Stimulated activated naive CD8-positive, alpha-beta T cell treated with anti-CD3 and anti-CD28 coated beads, Interleukin-15, Interleukin-2, amounts not matched to agents 100 ng/mL and 50 ng/mL, for 24 hours (primary cell): ENCODE results near the gene TRMT1.
"Not testable (repeated sequence)": the region's sequence is repeated elsewhere in the genome, so short reads cannot be mapped to it uniquely, and the experiment has no call there.

Experiments
- H3K27ac Mint-ChIP-seq: one replicate; pipeline ENCODE4 v1.8.0; 2021; ENCODE audit warnings: mild to moderate bottlenecking, mixed read lengths
- H3K27me3 Mint-ChIP-seq: one replicate; pipeline ENCODE4 v1.8.0; 2021; ENCODE audit warnings: mixed read lengths
- H3K36me3 Mint-ChIP-seq: one replicate; pipeline ENCODE4 v1.8.0; 2021; ENCODE audit warnings: low read depth, mixed read lengths
- H3K4me1 Mint-ChIP-seq: one replicate; pipeline ENCODE4 v1.8.0; 2021; ENCODE audit warnings: low read depth, mixed read lengths
- H3K4me3 Mint-ChIP-seq: one replicate; pipeline ENCODE4 v1.8.0; 2021; ENCODE audit warnings: mild to moderate bottlenecking, mixed read lengths
- H3K9me3 Mint-ChIP-seq: one replicate; pipeline ENCODE4 v1.8.0; 2021; ENCODE audit warnings: mixed read lengths

TRMT1 gene

GRCh38 chr19:13116282-13117175 lies at the start of gene TRMT1:
Gene TRMT1, minus strand, starts transcription at chr19:13116740. Its CDS starts 341 bp downstream, at chr19:13116399.
- peak within 1 kb of the TSS; percentile 98 for H3K4me3 Mint-ChIP-seq
- H3K4me1 Mint-ChIP-seq: peaks cover 59% of the 10 kb centered on the region
- peaks cover 25% of the 10 kb centered on the region for H3K36me3 Mint-ChIP-seq
- H3K27ac Mint-ChIP-seq: peak within 1 kb of the TSS; percentile 93
- no peaks in the 10 kb centered on the region for H3K9me3 Mint-ChIP-seq
- no peaks in the 10 kb centered on the region for H3K27me3 Mint-ChIP-seq

GRCh38 chr19:13166151-13166550 lies 49.6 kb upstream of the TRMT1 start:
- not testable (repeated sequence) for H3K9me3 Mint-ChIP-seq

DNA sequence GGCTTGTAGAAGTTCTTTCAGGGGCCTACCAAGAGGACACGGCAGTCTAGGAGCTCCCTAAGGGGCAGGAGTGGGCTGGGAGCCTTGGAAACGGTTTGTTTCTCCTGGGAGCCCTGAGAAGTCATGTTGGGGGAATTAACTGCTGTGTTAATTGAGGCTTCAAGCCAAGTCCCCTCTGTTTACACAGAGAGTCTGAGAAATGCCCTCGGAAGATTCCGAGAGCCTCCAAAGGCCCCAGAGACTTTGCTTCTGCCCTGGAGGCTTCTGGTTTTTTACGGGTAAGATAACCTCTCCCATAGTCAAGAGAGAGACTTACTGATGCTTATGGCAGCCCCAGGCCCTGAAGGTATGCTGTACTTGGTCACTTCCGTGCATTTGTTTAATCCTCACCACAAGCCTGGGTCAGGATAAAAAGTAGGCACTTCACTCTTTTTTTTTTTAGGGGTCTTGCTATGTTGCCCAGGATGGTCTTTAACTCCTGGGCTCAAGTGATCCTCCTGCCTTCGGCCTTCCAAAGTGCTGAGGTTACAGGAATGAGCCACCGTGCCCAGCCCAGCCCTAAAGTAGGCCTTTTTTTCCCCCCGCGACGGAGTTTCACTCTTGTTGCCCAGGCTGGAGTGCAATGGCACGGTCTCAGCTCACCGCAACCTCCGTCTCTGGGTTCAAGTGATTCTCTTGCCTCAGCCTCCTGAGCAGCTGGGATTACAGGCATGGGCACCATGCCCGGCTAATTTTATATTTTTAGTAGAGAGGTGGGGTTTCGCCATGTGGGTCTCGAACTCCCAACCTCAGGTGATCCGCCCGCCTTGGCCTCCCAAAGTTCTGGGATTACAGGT lies 48.8 kb upstream of the TRMT1 start:
- Mint-ChIP-seq H3K36me3 (no peaks in the 10 kb centered on the region), H3K4me3 (no peak overlapping the region)

More at GRCh38 chr19:13166151-13166550, 49.6 kb upstream of the TRMT1 start:
- not testable (repeated sequence) for H3K27me3 Mint-ChIP-seq, H3K36me3 Mint-ChIP-seq, H3K4me3 Mint-ChIP-seq
- Mint-ChIP-seq H3K27ac (peak overlapping the region; percentile 97), H3K4me1 (peaks cover 94% of the 10 kb centered on the region)

GRCh38 chr19:13164343-13165161 lies 48.0 kb upstream of the TRMT1 start:
- Mint-ChIP-seq H3K27me3 (no peaks in the 10 kb centered on the region), H3K9me3 (no peaks in the 10 kb centered on the region), H3K4me3 (peak overlapping the region; percentile 83), H3K4me1 (peaks cover 95% of the 10 kb centered on the region), H3K36me3 (no peaks in the 10 kb centered on the region), H3K27ac (peak overlapping the region; percentile 97)

More for the DNA sequence above, 48.8 kb upstream of the TRMT1 start:
- Mint-ChIP-seq H3K4me1 (peaks cover 97% of the 10 kb centered on the region), H3K27me3 (no peaks in the 10 kb centered on the region), H3K27ac (peak overlapping the region; percentile 97), H3K9me3 (no peaks in the 10 kb centered on the region)

DNA sequence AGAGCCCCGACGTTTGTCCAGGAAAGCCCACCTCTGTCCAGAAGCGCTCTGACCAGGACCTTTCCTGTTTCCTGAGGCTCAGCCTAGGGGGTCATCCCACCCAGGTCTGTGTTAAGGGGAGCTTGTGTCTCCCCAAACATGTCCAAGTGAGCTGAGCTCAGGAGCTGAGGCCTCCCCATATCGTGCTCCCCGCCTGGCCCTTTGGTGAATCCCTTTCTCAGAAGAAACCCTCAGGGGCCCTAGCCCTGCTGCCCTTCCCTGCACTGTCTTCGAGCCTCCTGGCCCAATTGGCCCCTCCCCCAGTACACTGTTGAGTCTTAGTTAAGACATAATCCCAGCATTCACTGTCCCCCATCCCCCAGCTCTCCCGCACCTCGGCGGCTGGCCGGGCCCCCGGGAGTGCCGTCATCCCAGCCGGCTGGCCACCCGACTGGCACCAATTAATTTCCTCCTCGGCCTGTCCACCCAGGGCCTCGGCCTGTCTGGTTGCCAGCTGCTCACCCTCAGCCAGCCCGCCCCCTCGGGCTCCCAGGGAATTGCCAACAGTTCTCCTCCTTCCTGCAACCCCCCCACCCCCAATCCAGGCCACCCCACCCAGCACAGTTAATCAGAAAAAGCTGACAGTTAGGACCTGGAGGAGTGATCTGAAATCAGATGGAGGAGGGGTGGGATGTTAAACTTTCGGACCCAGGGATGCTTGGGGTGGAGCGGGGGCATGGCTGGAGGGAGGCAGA lies 47.2 kb upstream of the TRMT1 start:
- Mint-ChIP-seq H3K27me3 (no peaks in the 10 kb centered on the region), H3K4me3 (peak overlapping the region; percentile 83), H3K9me3 (no peaks in the 10 kb centered on the region), H3K4me1 (peaks cover 87% of the 10 kb centered on the region), H3K36me3 (no peaks in the 10 kb centered on the region), H3K27ac (peak overlapping the region; percentile 89)

DNA sequence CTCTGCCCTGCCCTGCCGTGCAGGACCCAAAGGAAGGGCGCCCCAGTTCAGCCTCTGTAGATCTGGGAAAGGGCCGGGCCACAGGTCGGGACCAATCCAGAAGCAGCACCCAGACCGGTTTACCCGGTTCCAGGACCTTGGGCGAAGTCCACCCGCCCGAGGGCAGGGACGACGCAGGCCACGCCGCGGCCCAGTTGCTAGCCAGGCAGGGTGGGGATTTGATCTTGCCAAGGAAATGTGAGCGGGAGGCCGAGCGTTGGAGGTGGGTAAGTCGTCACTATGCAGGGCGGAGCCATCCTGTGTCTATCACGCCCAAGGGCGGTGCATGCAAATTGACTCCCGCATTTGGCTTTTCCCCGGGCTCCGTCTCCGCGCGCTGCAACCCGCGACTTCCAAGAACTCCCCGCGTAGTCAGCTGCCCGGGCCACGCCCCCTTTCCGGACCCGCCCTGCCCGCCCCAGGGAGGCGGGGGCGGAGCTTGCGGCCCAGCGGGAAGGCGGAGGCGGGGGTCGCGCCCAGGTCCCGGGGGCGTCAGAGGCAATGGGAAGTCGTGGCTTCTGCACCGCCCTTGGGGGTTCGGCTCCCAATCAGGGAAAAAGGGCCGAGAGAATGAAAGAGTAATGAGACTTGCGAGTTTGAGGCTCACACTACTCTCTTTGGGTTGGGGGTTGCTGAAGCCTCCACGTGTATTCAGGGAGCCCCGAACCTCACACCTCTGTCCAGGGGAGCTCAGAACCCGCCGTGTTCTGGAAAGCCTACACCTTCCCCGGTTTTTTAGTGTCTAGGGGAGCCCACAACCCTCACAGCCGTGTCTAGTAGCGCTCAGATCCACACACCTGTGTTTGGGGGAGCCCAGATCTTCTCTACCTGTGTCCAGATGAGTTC lies 46.4 kb upstream of the TRMT1 start:
- peak overlapping the region; percentile 89 for H3K27ac Mint-ChIP-seq
- H3K4me3 Mint-ChIP-seq: peak overlapping the region; percentile 83
- no peaks in the 10 kb centered on the region for H3K27me3 Mint-ChIP-seq
- H3K4me1 Mint-ChIP-seq: peaks cover 87% of the 10 kb centered on the region
- no peaks in the 10 kb centered on the region for H3K36me3 Mint-ChIP-seq
- no peaks in the 10 kb centered on the region for H3K9me3 Mint-ChIP-seq

DNA sequence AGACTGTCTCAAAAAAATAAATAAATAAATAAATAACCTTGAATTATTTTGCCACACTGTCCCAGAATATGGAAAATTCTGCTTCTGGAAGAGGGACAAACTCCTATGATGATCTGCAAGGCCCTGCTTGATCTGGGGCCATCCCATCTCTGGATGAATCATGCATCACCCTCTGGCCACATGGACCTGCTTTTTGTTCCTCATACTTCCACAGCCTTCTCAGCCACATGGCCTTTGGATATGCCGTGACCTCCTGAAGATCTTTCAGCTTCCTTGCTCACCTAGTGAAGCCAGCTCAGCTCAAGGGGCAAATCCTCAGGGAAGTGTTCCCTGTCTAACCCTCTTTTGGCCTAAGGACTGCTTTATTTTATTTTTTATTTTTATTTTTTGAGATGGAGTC lies 44.0 kb upstream of the TRMT1 start:
- Mint-ChIP-seq H3K4me1 (peaks cover 87% of the 10 kb centered on the region), H3K9me3 (no peaks in the 10 kb centered on the region), H3K27me3 (no peaks in the 10 kb centered on the region), H3K36me3 (no peaks in the 10 kb centered on the region), H3K27ac (peak overlapping the region; percentile 75), H3K4me3 (no peak overlapping the region)

DNA sequence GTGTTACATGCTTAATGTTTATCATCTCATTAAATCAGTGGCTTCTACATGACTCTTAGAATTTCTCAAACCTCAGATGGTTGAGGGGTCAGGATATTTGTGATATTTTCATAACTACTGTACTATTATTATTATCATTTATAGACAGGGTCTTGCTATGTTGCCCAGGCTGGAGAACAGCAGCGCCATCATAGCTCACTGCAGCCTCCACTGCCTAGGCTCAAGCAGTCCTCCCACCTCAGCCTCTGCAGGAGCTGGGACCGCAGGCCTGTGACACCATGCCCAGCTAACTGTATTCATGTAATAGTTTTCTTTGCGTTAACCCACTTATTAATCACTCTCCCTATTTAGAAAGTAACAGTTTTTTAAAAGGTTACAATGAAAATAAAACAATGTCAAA lies 43.2 kb upstream of the TRMT1 start:
- Mint-ChIP-seq H3K36me3 (peaks cover 6% of the 10 kb centered on the region), H3K4me3 (peak overlapping the region; percentile 4), H3K4me1 (peaks cover 78% of the 10 kb centered on the region), H3K9me3 (no peaks in the 10 kb centered on the region), H3K27ac (peak overlapping the region; percentile 63), H3K27me3 (no peaks in the 10 kb centered on the region)

GRCh38 chr19:13155472-13156359 lies 39.2 kb upstream of the TRMT1 start:
- Mint-ChIP-seq H3K36me3 (peaks cover 29% of the 10 kb centered on the region), H3K27ac (peak overlapping the region; percentile 99), H3K4me3 (peak overlapping the region; percentile 99), H3K4me1 (peaks cover 50% of the 10 kb centered on the region), H3K9me3 (no peaks in the 10 kb centered on the region), H3K27me3 (no peaks in the 10 kb centered on the region)

DNA sequence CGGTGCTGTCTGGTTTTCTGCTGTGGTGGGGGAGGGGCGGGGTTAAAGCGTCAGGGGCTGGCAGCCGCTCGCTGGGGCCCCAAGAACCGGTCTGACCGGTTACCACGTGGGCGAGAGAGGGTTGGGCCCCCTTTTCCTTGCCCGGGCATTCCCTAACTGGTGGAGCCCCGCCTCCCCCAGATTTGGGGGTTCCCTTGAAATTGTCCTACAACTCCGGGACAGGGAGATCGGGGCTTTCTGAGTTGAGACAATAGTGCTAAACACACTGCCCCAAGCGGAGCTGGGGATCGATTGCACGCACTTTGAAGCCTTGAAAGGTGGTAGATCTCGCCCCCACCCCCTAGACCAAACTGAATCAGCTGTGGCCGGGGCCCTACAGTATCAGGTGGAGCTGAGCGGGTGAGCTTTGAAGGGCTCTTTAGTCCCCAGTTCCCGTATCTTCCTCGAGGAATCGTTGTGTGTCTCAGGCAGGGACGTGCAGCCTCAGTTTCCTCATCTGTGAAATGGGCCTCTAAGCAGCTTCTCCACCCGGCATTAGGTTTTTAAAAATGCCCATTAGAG lies 38.5 kb upstream of the TRMT1 start:
- Mint-ChIP-seq H3K27ac (peak overlapping the region; percentile 99), H3K9me3 (no peaks in the 10 kb centered on the region), H3K4me1 (peaks cover 43% of the 10 kb centered on the region), H3K27me3 (no peaks in the 10 kb centered on the region), H3K36me3 (peaks cover 29% of the 10 kb centered on the region), H3K4me3 (peak overlapping the region; percentile 99)

DNA sequence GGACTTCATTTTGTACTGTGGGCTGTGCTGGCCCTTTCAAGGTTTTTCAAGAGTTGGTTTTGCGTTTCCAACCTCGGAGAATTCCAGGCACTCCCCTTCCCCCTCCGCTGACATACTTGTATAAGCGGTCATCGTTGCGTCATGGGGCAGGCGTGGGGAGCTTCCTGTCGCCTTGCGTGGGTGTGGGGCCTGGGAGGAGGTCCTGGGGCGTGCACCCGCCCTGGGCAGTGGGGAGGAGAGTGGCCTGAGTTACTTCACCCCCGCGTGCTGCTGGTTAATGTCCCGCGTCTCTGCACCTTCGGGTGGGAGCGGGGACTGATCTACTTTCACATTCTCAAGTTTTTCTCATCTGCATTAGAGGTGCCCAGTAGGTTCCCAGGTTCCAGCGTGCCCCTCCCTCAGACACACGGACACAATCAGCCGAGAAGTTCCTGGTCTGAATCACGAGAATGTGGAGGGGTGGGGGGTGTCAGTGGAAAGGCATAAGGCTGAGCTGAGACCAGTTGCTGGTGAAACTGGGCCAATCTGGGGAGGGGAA lies 37.8 kb upstream of the TRMT1 start:
- Mint-ChIP-seq H3K4me1 (peaks cover 42% of the 10 kb centered on the region), H3K4me3 (peak overlapping the region; percentile 99), H3K36me3 (peaks cover 29% of the 10 kb centered on the region), H3K9me3 (no peaks in the 10 kb centered on the region), H3K27ac (peak overlapping the region; percentile 99), H3K27me3 (no peaks in the 10 kb centered on the region)
